Fibroblast of gingiva (primary cell): ENCODE results near the gene SYNGR2.
A peak's percentile ranks its signal among the peaks of the same experiment; 100 is the strongest.
"Not testable (repeated sequence)": the region's sequence is repeated elsewhere in the genome, so short reads cannot be mapped to it uniquely, and the experiment has no call there.

Source experiments
- DNase-seq: peaks from one replicate; pipeline ENCODE4 v3.0.0-alpha.2; 2011; ENCODE audit warnings: low read depth

SYNGR2 gene

DNA sequence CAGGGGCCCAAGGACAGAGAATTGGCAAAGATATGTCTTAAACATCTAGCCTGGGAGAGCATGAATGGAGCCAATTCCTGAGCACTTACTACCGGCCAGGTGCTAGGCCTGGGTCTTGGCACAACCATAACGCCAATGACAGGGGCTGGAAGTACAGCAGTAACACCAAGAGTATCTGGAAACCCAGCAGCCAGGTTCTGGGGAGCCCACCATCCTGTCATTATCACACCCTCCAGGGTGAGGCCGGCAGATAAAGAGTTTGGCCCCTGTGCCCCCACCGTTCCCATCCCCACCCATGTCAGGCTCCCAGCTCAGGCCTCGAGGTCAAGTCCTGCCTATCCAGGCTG lies 38.3 kb upstream of the SYNGR2 start:
- no peak for DNase-seq

DNA sequence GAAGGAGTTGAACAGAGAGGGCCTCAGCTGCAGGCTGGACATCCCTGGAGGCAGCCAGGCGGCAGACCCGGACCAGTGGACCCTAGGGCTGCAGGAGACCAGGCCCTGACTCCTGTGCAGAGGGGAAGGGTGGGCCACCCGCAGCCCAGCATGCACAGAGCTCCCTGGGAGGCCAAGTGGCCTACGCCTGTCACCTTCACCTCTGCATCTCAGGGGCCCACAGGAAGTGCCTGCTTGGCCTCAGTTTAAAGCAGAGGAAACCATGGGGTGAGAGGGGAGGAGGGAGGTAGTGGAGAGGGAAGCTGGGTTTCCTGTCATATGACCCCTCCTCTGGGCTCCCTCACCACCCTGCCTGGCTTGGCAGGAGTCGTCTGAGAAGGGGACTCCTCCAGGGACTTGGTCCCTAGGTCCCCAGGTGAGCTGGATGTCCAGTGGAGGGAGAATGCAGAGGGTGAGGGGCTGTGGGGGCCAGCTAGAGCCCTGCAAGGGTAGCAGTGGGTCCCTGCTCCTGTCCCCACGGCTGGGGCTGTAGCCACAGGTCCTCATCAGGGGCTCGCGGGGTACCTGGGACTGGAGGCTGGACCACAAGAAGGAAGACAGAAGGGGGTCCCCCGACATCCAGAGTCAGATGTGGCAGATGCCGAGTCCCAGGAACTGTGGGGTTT lies 37.8 kb upstream of the SYNGR2 start, which contains the start of gene TMC8:
Gene TMC8, plus strand, starts transcription at position 335 of the 665 bp plus-strand sequence. CDS start 818 bp downstream, outside the sequence.
- DNase-seq: no peak

DNA sequence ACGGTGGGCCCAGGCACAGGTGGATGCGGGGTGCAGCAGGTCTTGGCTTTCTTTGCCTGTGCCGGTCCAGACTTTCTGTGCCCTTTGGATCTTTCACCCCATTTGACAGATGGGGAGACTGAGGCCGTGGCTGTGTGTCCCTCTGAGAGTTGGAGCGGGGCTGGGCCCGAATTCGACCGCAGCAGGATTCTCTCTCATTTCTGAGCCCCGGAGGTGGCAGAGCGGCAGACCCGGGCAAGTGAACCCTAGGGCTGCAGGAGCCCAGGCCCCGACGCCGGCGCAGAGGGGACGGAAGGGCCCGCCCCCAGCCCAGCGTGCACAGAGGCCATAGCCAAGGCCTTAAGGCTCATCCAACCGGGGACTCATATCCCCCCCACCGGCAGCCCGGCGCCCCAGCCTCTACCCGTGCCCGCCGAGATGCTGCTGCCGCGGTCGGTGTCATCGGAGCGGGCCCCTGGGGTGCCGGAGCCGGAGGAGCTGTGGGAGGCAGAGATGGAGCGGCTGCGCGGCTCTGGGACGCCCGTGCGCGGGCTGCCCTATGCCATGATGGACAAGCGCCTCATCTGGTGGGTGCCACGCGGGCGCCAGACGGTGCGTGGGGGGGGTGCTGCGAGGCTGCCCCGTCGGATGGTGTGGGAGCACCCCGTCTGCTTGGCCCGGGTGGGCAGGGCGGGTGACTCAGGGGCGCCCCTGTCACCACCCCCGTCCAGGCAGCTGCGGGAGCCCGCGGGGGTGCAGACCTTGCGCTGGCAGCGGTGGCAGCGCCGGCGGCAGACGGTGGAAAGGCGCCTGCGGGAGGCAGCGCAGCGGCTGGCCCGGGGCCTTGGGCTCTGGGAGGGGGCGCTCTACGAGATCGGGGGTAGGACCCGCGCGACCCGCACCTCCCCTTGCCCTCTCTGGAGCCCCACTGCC lies 37.0 kb upstream of the SYNGR2 start:
- no peak for DNase-seq

- no peak for DNase-seq
These were observed 36.2 kb upstream of the SYNGR2 start for GRCh38 chr17:78132084-78132676.

DNA sequence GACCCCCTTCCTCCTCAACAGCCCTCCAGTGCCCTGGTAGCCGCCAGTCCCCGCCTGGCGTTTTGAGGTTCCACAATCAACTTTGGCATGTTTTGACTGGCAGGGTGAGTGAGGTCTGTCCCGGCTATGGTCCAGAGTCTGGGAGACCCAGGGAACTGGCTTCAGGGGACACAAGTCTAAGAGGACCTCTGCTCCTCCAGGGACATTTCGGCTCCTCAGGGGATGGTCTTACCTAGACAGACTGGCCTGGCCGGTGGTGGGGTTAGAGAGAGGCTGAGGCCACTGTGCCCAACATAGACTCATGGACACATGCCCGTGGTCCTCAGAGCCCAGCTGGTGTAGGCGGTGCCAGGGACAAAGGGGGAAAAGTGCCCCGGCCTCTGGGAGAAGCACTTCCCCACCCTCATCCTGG lies 35.6 kb upstream of the SYNGR2 start:
- no peak for DNase-seq

DNA sequence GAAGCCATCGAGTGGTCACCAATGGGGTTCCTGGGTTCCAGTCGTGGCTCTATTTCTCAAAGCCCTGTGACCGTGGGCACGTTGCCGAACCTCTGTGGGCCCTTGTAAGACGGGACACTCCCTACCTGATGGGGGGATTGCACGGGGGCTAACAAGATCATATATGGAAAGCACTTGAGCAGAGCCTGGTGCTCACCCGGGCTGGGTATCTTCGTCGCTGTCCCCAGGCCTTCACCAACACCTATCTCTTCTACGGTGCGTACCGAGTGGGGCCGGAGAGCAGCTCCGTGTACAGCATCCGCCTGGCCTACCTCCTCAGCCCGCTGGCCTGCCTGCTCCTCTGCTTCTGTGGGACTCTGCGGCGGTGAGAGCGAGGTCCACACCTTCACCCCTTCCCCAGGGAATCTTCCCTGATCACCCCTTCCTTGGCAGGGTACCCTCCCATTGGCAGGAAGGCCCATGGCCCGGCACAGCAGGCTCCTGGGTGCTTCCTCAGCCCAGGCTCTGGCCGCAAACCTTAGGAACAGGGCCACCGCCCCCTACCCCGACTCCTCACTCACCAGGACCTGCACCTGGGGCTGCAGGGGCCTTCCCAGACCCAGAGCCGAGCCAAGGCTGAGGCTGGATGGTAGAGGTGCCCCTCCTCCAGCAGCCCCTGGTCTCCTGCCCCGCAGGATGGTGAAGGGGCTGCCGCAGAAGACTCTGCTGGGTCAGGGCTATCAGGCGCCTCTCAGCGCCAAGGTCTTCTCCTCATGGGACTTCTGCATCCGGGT lies 35.0 kb upstream of the SYNGR2 start:
- DNase-seq: no peak

DNA sequence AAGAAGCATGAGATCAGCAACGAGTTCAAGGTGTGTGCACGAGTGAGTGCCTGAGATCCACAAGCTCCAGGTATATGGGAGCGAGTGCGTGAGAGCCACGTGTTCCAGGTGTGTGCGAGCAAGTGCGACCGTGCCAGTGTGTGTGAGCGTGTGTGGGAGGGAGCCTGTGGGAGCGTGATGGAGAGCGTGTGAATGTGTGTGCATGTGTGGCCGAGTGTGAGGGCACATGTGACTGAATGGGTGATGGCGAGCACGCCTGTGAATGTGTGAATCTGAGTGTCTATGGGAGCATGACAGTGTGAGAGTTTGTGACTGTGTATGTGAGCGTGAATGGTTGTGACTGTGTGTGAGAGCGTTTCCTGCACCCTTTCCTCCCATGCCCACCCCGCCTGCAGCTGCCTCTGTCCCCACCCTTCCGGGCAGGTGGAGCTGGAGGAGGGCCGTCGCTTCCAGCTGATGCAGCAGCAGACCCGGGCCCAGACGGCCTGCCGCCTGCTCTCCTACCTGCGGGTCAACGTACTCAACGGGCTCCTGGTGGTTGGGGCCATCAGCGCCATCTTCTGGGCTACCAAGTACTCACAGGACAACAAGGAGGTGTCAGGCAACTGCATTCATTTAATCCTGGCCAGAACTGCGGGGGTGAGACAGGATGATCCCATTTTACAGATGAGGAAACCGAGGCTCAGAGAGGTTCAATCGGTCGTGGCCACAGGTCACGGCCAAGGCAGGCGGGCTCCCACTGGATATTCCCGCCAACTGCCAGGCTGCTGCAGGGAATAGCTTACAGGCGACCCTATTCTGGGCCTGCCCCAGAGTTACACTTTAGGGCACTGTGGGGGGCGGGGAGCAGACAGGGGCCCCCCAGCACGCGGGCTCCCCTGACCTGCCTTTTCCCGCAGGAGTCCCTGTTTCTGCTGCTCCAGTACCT lies 34.1 kb upstream of the SYNGR2 start:
- no peak for DNase-seq

GRCh38 chr17:78134899-78135385 lies 33.4 kb upstream of the SYNGR2 start:
- no peak for DNase-seq

DNA sequence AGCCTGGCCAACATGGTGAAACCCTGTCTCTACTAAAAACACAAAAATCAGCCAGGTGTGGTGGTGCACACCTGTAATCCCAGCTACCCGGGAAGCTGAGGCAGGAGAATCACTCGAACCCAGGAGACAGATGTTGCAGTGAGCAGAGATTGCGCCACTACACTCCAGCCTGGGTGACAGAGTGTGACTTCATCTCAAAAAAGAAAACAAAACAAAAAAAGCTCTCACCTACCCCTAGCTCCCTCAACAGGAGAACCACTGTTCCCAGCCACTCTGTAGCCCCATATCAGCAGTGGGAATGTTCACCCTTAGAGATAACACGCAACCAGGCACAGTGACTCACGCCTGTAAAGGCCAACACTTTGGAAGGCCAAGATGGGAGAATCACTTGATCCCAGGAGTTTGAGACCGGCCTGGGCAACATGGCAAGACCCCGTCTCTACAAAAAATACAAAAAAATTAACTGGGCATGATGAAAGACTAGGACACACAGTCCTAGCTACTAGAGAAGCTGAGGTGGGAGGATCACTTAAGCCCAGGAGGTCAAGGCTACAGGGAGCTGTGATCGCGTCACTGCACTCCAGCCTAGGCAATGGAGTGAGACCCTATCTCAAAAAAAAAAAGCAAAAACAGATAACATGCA lies 32.4 kb upstream of the SYNGR2 start:
- no peak for DNase-seq

- DNase-seq: no peak
These were observed 30.8 kb upstream of the SYNGR2 start for GRCh38 chr17:78137392-78138203.

DNA sequence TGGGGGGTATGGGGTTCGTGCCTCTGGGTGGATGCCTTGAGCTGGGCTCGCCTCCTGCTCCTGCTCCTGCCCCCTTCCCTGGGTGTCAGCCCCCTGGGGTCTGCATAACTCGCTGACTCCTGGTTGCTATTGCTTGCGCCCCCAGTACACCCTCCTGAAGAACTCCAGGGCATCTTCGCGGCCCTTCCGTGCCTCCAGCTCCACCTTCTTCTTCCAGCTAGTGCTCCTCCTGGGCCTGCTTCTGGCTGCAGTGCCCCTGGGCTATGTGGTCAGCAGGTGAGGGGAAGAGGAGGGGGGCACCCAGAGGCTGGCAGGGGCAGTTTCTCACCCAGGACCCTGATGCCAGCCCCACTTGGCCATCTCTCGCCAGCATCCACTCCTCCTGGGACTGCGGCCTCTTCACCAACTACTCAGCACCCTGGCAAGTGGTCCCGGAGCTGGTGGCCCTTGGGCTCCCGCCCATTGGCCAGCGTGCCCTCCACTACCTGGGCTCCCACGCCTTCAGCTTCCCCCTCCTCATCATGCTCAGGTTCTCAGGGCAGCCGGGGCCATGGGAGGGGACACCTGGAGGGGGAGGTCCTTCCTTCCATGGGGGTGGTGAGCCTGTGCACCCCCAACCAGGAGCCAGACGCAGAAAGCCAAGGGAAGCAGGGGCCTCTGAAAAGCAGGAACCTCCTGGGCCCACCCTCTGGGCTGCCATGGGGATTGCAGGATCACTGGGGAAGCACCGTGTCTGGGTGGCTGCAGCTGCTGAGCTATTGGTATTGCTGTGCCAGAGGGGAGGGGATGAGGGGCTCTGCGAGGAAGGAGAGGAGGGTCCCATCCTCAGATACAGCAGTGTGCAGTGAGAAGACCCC lies 29.9 kb upstream of the SYNGR2 start:
- DNase-seq: no peak

- DNase-seq: not testable (repeated sequence)
These were observed 28.6 kb upstream of the SYNGR2 start for GRCh38 chr17:78139861-78140168.

DNA sequence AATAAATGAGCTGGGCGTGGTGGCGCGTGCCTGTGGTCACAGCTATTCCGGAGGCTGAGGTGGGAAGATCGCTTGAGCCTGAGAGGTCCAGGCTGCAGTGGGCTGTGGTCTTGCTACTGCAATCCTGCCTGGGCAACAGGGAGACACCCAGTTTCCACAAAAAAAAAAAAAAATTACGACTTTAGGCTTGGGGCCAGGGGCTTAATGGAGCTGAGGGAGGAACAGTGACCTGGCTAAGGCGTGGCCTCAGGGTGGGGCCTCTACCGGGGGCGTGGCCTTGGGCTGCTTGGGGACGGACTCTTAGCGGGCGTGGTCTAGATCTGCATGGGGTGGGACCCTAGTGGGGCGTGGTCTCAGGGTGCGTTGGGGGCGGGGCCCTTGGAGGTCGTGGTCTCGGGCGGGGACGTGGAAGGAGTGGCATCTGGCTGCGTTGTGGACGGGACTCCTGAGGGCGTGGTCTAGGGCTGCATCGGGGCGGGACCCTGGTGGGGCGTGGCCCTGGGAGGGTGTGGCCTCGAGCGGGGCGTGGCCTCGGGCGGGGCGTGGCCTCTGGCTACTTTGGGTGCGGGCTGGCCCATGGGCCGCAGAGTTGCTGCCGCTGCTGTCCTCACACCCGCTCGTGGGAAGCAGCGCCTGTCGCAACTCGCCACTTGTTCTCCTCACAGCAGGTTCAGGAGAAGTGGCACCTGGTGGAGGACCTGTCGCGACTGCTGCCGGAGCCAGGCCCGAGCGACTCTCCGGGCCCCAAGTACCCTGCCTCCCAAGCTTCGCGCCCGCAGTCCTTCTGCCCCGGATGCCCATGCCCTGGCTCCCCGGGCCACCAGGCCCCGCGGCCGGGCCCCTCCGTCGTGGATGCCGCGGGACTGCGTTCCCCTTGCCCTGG lies 28.0 kb upstream of the SYNGR2 start:
- peak; percentile 61 for DNase-seq

DNA sequence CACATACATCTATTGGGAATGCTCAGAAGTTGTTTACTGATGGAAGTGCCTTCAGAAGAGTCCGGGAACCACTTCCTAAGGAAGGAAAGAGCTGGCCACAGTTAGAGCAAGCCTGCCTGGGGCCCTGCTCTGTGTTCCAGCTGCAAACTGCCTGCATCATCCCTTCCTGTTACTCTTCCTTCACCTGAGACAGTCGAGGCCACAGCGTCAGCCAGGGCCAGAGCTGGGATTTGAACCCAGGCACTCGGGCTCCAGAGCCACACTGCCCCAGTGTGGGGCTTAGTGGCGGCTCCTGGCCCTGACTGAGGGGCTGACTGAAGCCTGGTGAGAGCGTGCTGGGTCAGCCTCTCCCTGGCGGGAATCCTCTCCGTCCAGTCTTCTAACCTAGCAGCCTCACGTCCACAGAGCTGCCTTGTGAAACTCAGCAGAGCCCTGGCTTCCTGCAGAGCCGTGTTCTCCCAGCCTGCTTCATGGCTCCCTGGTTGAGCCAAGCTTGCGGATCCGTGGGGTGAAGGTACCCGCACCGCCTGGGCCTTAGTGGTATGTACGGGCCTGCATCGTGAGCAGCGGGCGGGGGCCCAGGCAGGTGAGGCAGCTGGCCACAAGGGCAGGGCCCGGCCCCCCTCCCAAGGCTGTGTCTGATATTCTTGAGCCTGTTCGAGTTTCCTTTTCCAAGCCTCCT lies 26.8 kb upstream of the SYNGR2 start:
- no peak for DNase-seq

DNA sequence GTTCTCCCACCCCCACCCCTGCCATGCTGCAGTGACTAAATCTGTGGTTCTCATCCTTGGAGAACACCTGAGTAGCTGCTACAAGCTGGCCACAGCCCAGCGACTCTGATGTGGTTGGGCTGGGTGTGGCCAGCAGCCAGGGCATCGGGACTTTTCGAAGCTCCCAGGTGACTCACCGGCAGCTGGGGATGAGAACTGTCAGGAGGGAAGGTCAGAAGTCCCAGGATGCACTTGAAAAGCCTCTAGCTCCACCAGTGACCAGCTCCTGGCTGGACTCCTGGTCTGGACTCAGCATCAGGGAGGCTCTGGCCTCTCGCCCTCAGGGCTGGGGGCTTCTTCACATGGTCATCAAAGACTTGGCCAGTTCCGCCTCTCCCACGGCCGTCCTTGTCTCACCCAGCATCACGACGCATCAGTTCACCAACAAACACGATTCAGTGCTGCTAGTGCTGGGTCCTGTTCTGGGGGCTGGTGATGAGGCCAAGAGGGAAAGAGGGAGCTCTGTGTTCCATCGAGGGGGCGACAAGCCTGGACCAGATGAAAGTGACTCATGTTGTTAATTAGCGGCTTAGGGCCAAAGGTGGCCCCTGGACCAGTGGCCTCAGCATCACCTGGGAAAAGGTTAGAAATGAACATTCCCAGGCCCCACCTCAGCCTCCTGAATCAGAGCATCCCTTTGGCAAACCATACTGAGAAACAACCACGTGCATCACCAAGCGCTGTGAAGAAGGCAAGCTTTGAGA lies 26.1 kb upstream of the SYNGR2 start:
- no peak for DNase-seq
